Measurements from ENCODE around the gene AKR1B15.

- TF ChIP-seq CTCF (IDR thresholded peaks at IDR 0.05; ENCODE audit: low read length) (no peak), EZH2 (IDR thresholded peaks at IDR 0.05; ENCODE audit: borderline replicate concordance, low read length) (no peak)
Observed at GRCh38 chr7:134623193-134623592, 74.3 kb downstream of the AKR1B15 start.
